ENCODE results near the gene IGF1. TPM values are rescaled to one million over a fixed set of nuclear protein-coding genes. Genes with fewer than 3 reads are reported as not detected.

Gene IGF1
- total RNA-seq, 2 donors from 2014 or later: not detected

GRCh38 chr12:102481705-102482425 lies 1.5 kb upstream of the IGF1 start:
- H3K4me3 Mint-ChIP-seq: no peak overlapping the region
- TF ChIP-seq CTCF (conservative IDR thresholded peaks at IDR 0.05): no peak
- Histone ChIP-seq H3K27ac (ENCODE audit: low read depth, low read length) (no peak overlapping the region), H3K27me3 (ENCODE audit: control insufficient read depth, insufficient read depth, low read length, poor library complexity, severe bottlenecking) (no peaks in the 10 kb centered on the region), H3K9ac (ENCODE audit: extremely low read depth, low read length, poor library complexity, severe bottlenecking) (no peak overlapping the region), H3K9me3 (ENCODE audit: control insufficient read depth, low read length) (no peaks in the 10 kb centered on the region), H3K36me3 (ENCODE audit: control insufficient read depth, insufficient read depth, low read length) (no peaks in the 10 kb centered on the region), H3K4me3 (ENCODE audit: low read length) (no peak overlapping the region), H3K4me1 (ENCODE audit: control insufficient read depth, insufficient read depth, low read length) (peaks cover 10% of the 10 kb centered on the region)
- H3K36me3 Mint-ChIP-seq (ENCODE audit: low read depth): no peaks in the 10 kb centered on the region
- no peak for DNase-seq
- no peak overlapping the region for H3K27ac Mint-ChIP-seq
- no peaks in the 10 kb centered on the region for H3K9me3 Mint-ChIP-seq
- H3K27me3 Mint-ChIP-seq (ENCODE audit: insufficient read depth): peaks cover under 1% of the 10 kb centered on the region
- peaks cover 11% of the 10 kb centered on the region for H3K4me1 Mint-ChIP-seq

GRCh38 chr12:102479939-102480338 lies 424 bp downstream of the IGF1 start:
- H3K27me3 Mint-ChIP-seq (ENCODE audit: insufficient read depth): peaks cover 2% of the 10 kb centered on the region
- no peak for DNase-seq

GRCh38 chr12:102479099-102479885 lies 1.1 kb downstream of the IGF1 start:
- Histone ChIP-seq H3K4me1 (ENCODE audit: control insufficient read depth, insufficient read depth, low read length) (peaks cover 10% of the 10 kb centered on the region), H3K9me3 (ENCODE audit: control insufficient read depth, low read length) (no peaks in the 10 kb centered on the region), H3K27me3 (ENCODE audit: control insufficient read depth, insufficient read depth, low read length, poor library complexity, severe bottlenecking) (no peaks in the 10 kb centered on the region), H3K27ac (ENCODE audit: low read depth, low read length) (no peak overlapping the region), H3K36me3 (ENCODE audit: control insufficient read depth, insufficient read depth, low read length) (no peaks in the 10 kb centered on the region), H3K4me3 (ENCODE audit: low read length) (no peak overlapping the region), H3K9ac (ENCODE audit: extremely low read depth, low read length, poor library complexity, severe bottlenecking) (no peak overlapping the region)
- Mint-ChIP-seq H3K27ac (no peak overlapping the region), H3K4me1 (peaks cover 9% of the 10 kb centered on the region), H3K9me3 (no peaks in the 10 kb centered on the region), H3K36me3 (ENCODE audit: low read depth) (no peaks in the 10 kb centered on the region), H3K4me3 (no peak overlapping the region), H3K27me3 (ENCODE audit: insufficient read depth) (peaks cover 2% of the 10 kb centered on the region)
- peak; percentile 62 for DNase-seq
- 75 to 76% methylated on average over 9 to 11 of the region's 11 CpGs for WGBS, 2 experiments (ENCODE audit: insufficient coverage in 1 of 2, insufficient read length in 1 of 2)
- no peak for TF ChIP-seq CTCF (conservative IDR thresholded peaks at IDR 0.05)

More at GRCh38 chr12:102479939-102480338, 424 bp downstream of the IGF1 start:
- H3K9me3 Mint-ChIP-seq: no peaks in the 10 kb centered on the region
- no peak overlapping the region for H3K27ac Mint-ChIP-seq
- no peaks in the 10 kb centered on the region for H3K36me3 Mint-ChIP-seq (ENCODE audit: low read depth)
- Histone ChIP-seq H3K36me3 (ENCODE audit: control insufficient read depth, insufficient read depth, low read length) (no peaks in the 10 kb centered on the region), H3K27ac (ENCODE audit: low read depth, low read length) (no peak overlapping the region), H3K9me3 (ENCODE audit: control insufficient read depth, low read length) (no peaks in the 10 kb centered on the region), H3K4me1 (ENCODE audit: control insufficient read depth, insufficient read depth, low read length) (peaks cover 10% of the 10 kb centered on the region), H3K4me3 (ENCODE audit: low read length) (no peak overlapping the region), H3K9ac (ENCODE audit: extremely low read depth, low read length, poor library complexity, severe bottlenecking) (no peak overlapping the region), H3K27me3 (ENCODE audit: control insufficient read depth, insufficient read depth, low read length, poor library complexity, severe bottlenecking) (no peaks in the 10 kb centered on the region)
- H3K4me3 Mint-ChIP-seq: no peak overlapping the region
- H3K4me1 Mint-ChIP-seq: peaks cover 11% of the 10 kb centered on the region
- WGBS, 2 experiments (ENCODE audit: insufficient coverage in 1 of 2, insufficient read length in 1 of 2): 94 to 100% methylated on average over 3 to 4 of the region's 4 CpGs
- TF ChIP-seq CTCF (conservative IDR thresholded peaks at IDR 0.05): no peak

All from endodermal cell (in vitro differentiated cells).